HG02885 (cell line): ENCODE measurements around the gene CLCF1.

Experiments used
- ATAC-seq: cut with Tn5 transposase; IDR thresholded peaks from one replicate; pipeline ENCODE4 v1.9.1; 2021; ENCODE audit warnings: mild to moderate bottlenecking; ENCODE audit not compliant: unreplicated experiment, poor library complexity

CLCF1 gene

DNA sequence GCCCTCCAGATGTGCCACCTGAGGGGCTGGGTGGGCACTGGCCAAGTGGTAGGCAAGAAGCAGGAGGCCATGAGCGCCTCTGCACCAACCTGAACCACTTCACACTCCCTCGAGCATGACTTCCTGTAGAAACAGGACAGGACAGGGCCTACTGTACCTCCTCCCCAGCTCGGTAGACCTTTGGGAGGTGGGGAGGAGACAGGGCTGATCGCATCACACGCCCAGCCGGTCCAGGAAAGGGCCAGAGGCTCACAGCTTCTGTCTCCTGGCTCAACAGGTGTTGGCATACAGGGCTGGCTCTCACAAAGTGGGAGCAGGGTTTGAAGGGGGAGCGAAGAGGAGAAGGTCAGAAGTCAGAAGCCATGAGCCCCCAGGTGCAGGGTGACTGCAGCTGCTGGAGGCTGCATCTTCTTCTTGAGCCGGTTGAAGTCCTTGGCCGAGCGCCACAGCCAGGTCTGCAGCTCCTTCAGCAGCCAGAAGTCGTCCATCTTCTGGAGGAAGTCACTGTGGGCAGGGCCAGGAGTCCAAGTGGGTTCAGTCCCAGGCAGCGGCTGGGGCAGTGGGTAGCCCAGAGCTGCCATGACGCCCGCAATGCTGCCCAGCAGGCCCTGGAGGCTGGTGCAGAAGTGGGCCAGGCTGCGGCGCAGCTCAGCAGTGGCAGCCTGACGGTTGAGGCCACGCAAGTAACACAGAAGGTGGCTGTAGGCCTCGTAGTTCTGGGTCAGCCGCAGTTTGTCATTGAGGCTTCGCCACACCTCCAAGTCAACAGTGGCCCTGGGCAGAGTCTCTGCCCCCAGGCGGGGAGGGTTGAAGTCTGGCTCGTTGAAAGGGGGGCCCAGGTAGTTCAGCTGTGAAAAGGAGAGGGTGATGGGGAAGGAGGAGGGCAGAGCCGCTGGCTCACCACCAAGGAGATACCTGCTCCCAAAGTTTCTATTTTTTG lies 8.3 kb downstream of the CLCF1 start:
- ATAC-seq: no peak

DNA sequence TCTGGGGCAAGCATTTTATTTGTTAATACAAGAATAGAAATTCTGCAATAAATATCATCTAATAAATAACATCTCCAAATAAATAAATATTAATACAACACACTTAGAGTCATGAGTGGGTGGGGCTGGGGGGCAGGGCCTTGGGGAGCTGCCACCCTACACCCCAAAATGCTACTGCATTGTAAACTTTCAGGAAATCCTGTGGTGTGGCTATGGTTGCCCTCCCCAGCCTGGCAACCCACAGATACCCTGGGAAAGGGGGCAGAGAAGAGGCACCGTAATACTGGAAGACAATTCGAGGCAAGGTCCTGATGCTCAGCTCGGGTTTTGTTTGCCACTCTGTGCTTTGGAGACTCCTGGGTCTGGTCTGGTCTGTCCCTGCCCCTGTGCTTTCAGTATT lies 9.2 kb downstream of the CLCF1 start:
- ATAC-seq: no peak

DNA sequence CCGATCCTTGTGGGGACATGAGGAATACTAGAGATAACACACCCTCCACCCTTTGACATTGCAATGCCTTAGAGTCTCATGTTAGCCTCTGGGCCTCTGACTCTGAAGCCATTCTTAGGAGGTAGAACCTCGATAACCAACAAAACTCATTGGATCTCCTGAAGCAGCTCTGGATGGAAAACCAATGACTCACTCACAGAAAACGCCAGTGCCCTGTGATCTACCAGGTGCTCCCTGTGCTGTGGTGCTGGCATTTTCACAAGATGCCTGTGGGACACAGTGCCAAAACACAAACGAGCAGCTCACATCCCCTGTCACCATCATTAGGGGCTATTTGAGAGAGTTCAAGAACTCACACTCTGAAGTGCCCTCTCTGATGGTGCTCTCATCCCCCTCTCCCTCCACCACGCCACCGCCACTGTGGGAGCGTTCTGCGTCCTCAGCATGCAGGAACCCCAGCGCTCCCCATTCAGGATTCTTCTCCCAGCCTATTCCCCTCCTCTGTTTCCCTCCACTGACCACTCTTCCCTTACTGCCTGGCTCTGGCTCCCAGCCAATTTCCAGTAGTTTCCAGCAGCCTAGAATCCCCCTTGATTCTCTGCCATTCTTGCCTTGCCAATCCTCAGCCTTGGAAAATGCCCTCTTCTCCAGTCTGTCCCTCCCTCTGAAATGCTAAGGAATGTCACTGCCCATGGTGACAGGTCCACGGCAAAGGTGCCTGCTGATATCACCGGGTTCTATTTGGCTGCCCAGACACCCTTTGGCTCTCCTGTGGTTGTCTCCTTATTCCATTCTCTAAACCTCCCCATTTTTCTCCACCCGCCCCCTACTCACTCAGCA lies 15.3 kb downstream of the CLCF1 start:
- ATAC-seq: no peak

DNA sequence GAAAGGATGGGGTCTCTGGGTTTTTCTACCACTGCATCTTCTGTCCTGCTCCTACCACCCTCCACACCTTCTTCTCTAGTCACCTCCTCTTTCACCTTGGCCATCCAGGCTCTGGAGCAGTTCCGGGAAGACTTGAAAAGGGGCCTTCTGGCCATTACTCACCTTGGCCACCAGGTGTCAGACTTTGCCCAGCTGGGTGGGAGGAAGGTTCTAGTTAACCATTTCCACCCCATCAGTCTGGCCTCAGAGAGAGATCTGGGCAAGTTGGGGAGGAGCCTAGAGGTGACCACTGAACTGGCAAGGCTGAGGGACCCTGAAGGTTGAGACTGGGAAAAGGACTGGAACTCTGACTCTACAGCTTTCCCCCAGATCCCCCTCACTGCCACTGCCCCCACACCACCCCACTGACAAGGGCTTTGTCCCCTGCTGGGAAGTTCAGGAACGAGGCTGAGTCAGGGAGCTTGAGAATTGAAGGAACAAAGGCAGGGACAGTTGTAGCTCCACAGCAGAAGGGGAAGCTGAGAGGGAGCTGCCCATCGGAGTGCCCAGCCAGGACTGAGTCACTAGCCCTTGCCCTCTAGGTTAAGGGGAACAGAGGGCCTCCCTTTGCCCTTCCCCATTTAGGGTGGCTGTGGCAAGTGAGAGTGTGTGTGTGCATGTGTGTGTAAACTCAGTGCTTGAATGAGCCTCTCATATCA lies 16.4 kb downstream of the CLCF1 start:
- ATAC-seq: no peak

DNA sequence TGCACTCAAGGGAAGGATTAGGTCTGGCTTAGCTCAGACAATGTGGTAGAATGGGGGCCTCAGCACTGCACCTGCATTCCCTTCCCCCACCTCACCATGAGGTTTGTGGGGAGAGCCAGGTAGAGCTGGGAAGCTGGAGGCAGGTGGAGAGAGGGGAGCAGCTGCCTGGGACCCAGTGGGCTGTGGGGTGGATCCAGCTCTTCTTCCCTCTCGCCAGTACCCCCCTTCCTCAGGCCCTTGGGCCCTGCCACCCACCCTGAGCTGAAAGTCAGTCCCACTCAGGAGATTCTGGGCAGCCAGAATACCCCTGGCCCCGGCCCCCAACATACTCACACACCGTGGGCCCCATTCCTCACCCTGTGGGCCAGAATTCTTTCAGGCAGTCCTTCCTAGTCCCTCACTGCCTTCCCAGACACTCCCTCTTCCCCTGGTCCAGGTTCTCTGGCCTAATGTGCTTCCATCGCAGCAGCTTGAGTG lies 17.0 kb downstream of the CLCF1 start:
- no peak for ATAC-seq

DNA sequence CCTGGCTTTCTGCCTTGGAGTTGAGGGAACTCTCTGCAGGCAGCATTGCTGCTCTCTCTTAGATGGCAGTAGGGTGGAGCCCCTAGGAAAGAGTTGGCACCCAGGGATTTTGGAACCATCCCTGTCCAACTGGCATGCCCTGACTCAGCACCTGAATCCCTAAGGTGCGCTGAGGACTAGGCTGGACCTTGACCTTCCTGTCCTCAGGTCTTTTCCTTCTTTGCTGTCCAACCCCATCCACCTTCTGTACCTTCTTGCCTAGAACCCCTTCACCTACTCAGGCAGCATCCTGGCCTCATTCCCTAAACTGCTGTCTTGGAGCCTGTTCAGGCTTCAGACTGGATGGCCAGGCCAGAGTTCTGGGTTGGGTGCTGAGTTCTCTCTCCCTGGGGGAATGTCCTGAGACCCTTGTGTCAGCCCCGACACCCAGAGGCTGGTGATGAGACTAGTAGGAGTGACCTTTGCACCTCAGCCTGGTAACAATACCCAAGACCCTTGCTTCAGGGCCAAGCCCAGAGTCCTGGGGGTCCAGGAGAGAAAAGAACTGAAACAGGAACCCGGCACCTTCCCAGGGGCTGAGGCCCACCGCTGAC lies 17.5 kb downstream of the CLCF1 start:
- no peak for ATAC-seq

DNA sequence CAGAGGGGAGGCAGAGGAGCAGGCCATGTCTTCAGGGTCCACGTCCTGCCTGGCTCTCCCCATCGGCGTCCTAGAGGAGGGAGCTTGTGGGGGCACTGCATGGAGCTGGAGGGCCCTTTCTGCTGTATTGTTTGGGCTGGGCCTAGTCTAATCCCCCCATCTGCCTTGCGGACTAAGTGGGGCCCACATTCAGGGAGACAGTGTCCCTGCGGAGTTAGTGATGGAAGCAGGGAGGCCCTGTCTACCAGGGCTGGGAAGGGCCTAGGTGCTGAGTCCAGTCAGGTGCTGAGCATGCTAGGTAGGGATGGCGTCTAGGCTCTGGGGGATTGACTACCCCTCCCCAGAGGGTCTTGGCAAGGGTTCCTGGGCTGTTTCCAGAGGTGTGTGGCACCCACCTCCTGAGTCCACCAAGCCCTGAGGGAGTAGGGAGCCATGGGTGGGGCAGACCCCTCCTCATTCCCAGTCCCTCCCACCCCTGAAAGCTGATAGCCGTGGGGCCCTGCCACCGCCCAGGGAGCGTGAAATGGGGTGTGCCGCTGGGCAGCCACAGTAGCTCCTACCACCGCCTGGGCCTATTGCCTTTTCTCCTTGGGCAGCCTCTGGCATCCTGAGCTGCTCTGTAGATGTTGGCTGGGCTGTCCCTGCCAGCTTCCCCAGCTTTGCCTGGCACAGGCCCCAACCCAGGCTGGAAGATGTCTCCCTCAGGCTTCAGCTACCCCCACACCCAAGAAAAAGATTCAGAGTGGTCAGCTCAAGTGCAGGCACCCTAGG lies 18.2 kb downstream of the CLCF1 start:
- no peak for ATAC-seq

DNA sequence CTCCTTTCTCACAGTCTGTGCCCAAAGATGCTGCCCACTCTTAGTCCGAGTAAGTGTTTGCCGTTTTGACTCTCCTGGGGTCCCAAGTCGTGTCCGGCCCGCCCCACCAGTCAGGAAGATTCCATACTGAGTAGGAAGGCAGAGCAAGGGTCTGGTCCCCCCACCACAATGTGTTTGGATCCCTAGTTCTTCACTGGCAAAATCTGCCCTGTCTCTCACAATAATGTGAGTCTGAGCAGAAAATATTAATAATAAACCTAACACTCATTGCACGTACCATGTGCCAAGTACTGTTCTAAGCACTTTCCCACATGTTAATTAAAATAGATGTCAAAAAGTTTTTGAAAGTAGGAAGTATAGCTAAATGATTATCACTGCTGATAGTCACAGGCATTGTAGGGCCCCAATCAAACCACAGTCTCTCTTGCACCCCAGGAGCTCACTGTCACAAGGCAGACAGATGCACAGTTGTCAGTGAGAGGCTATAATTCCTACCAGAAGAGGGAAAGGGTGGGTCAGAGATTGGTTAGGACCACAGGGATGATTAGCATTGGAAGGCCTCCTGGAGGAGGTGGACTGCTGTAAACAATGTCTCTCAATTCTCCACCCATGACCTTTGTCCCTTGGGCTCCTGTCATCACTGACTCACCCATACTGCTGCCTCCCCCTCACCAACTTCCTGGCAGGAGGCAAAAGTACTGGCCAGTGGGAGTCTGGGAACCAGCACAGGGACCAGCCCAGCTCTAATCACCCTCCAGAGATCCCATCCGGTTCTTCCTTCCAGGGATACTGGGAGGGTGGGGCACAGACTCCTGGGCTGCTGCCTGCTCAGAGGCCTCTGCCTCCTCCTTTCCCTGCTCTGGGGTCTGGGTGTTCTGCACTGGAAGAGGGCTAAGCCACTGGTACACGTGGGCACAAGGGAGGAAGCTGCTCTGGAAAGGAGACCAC lies 19.0 kb downstream of the CLCF1 start:
- no peak for ATAC-seq

DNA sequence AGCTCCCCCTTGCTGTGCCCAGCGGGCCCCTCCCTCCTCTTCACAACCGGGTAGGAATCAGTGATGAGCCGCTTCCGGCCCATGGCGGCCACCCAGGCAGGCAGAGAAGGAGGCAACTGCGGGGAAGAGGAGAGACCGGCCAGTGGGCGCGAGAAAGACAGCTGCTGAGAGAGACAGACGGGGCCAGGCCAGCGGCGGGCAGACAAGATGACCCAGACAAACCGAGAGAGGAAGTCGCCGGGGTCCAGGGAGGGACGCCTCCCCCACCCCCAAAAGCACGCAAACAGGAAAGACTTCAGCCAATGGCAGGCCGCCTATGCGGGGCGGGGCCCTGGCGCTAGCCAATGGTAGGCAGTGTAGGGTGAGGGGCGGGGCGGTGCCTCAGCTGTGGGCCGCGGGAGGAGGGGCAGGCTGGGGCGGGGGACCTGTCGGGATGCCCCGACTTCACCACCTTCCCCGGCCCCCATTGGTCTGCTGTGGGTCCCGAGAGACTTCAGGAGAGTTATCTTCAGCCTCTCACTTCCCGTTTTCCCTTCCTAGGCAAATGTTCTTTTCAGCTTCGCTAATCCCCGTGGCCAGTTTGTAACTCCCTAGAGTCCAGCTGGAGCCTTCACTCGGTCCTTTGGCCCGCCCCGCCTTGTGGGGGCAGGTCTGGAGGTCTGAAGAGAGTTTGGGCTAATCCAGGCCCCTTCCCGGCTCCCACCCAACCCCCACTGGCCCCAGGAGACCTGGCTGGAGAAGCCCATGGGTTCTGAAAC lies 19.9 kb downstream of the CLCF1 start, which contains the start of gene POLD4:
TSS of gene POLD4 (minus strand) at position 230 of the 758 bp plus-strand sequence. CDS start at position 83, 147 bp downstream.
- peak; percentile 83 for ATAC-seq

DNA sequence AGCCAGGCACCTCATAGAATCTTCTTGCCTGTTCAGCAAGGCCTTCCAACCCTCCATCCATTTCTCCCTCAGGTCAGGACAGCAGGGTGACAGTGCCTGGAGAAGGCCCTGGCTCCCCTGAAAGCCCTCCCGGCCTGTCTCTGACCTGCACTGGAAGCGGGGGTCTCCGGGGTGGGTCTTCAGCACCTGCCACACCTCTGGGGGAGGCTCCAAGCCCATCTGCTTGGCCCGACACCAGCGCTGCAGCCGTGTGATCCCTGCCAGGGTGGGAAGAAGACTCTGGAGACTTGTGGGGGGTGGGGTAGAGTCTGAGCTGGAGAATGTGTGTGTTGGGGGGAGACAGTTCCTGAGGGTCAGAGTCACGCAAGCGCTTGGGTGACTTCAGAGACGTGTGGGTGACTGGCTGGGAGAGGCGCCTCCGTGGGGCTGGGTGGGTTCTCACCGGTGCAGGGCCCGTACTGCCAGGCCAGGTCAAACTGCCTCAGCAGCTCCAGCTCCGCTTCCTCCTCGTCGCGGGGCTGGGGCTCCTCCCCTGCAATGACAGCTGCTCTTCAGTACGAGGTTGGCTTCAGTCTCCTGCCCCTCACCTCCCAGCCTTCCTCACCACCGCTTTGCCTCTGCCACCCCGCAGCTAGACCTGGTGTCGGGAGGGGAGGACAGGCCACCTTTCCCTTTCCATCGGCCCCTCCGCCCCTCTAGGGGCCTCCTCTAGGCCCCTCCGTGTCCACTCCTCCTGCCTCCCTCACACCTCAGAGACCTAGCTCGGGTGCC lies 20.7 kb downstream of the CLCF1 start:
- ATAC-seq: peak; percentile 12

DNA sequence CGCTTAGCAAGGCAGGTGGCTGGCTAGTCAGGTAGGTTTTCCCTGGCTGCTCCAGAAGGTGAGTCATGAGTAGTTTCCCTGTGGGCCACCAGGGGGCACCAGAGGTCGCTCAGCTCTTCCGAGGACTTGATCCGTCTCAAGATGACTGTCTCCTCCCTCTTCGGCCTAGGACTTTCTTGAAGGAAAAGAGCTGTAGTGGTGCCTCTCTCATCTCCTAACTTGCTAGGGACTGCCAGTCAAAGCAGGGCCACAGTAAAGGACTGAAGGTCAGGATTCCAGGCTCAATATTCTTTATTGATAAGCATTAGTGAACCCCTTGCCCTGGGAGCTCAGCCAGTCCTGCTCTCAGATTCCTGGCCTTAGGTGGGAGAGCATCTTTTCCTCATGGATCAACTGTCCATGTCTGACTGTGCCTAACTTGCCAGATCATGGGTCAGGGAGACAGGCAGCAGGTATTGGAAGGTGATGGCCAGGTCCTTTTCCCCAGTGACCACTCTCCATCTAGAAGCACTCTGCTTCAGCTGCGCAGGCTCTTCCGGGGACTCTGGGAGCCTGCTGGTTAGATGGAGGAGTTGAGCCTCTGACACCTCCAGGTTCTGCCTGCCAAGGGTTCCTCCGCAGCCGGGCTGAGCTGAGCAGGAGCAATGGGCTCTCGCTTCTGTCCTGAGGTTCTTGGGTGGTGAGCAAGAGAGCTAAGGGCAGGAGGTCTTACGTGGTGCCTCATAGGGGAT lies 22.0 kb downstream of the CLCF1 start:
- no peak for ATAC-seq

DNA sequence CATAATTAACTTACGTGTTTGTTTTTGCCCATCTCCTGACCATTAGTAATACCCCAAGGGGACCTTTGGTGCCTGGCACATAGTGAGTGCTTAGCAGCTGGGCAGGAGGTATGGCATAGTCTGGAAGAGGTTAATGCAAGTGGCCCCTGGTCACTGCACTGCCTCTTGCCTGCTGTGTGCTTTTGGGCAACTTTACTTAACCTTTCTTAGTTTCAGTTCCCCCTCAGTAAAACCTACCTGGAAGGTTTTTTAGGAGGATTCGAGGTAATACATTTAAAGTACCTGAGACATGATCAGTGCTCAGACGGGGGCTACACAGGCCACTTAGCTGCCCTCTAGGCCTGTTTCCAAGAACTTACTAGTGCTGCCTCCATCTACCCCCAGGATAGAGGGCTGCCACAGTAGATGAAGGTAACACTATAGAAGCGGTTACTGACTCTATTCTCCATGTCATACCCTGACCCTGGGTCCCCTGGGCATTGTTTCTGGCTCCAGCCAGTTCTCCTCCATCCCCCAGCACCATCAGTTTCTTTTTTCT lies 23.4 kb downstream of the CLCF1 start:
- no peak for ATAC-seq

DNA sequence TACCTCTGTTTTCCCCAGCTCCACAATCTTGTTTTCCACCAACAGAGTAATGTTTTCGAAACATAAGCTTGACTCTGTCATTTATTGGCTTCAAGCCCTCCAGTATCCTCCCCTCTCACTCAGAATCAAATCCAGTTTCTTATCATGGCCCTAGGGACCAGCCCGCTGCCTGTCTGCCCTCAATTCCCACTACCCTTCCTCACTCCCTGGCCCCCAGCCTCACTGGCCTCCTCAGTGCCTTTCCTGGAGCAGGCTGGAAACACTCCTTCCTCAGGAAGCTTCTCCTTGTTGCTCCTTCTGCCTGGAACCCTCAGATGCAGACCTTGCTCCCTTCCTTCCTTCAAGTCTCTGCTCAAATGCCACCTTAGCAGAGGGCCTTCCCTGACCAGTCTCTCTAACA lies 23.9 kb downstream of the CLCF1 start:
- ATAC-seq: no peak

DNA sequence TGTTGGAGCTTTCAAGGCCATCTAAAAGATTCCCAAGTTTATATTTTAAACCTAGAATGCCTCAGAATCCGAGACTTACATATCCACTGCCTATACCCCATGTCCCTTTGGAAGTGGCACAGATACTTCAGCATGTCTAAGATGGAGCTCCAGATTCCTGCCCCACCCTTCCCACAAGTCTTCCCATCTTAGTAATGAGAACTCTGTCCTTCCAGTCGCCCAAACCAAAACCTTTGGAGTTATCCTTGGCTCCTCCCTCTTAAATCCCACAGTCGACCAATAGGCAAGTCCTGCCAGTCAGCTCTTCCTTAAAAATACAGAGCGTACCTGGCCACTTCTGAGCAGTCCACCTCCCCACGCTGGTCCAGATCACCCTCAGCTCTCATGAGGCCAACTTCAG lies 24.4 kb downstream of the CLCF1 start:
- no peak for ATAC-seq

DNA sequence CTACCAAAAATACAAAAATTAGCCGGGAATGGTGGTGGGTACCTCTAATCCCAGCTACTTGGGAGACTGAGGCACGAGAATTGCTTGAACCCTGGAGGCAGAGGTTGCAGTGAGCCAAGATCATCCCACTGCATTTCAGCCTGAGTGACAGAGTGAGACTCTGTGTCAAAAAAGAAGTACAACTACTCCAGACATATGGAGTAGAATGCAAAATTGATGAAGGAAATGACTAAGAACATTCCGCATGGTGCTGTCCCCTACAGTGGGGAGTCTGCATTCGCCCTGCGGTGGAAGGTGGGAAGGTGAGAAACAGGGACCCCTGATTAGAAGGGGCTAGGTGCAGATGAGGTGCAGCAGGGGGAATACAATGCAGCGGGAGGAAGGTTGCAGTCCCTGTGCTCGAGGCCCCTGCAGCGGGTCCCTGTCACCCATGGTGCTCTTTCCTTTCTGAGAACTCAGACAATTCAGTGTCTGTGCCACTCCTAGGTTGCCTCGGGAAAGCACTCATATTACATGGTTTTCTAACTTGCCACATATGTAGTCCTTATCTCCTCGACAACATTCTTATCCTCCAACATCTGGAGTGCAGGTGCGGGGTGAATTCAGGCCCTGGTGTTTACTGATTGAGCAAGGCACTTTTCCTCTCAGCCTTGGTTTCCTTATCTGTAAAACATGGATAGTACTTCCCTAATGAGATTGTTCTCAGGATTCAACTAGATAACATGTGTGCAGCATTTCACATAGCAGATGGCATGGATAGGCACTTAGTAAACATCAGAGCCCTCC lies 25.2 kb downstream of the CLCF1 start:
- no peak for ATAC-seq
